HEK293 (cell line): Measurements from ENCODE around the gene IFFO2.

Experiments used
- HOXC10 ChIP-seq: sonication (generic); formaldehyde crosslinking; IDR thresholded peaks from 2 replicates; pipeline ENCODE4 v1.8.1; 2023; ENCODE audit warnings: mild to moderate bottlenecking, missing genetic modification reagents
- IKZF3 ChIP-seq: fragments of 450-650 bp; IDR thresholded peaks from 2 replicates; pipeline ENCODE4 v1.5.0; 2018; ENCODE audit warnings: missing biosample characterization, mild to moderate bottlenecking, missing genetic modification characterization, moderate library complexity
- PATZ1 ChIP-seq: fragments of 450-650 bp; formaldehyde crosslinking; IDR thresholded peaks from 2 replicates; pipeline ENCODE4 v1.5.1; 2016; ENCODE audit warnings: missing biosample characterization, missing genetic modification characterization
- TRIM28 ChIP-seq: IDR thresholded peaks from 2 replicates; pipeline ENCODE4 v1.6.1; 2011; ENCODE audit warnings: low read length, control low read depth, borderline replicate concordance
- ZNF274 ChIP-seq, 2 experiments: fragments of 200-500 bp in 1 of 2; fragments of 450-650 bp in 1 of 2; sonication (Bioruptor generic) in 1 of 2; formaldehyde crosslinking in 1 of 2; IDR thresholded peaks; 2 replicates each; pipeline versions ENCODE4 v1.5.1 to v1.6.1; 2014 to 2016; ENCODE audit warnings: borderline replicate concordance in 1 of 2, inconsistent platforms in 1 of 2, low read length in 1 of 2, missing biosample characterization in 1 of 2, missing genetic modification characterization in 1 of 2
- ZNF423 ChIP-seq: fragments of 450-650 bp; formaldehyde crosslinking; IDR thresholded peaks from 2 replicates; pipeline ENCODE4 v1.5.1; 2016; ENCODE audit warnings: missing biosample characterization, missing genetic modification characterization
- ZNF529 ChIP-seq: fragments of 450-650 bp; formaldehyde crosslinking; IDR thresholded peaks from 2 replicates; pipeline ENCODE4 v1.5.1; 2017; ENCODE audit warnings: missing genetic modification characterization, missing biosample characterization; ENCODE audit not compliant: insufficient replicate concordance
- ZNF530 ChIP-seq: fragments of 450-650 bp; formaldehyde crosslinking; IDR thresholded peaks from 2 replicates; pipeline ENCODE4 v1.5.1; 2016; ENCODE audit warnings: low read depth, missing biosample characterization, missing genetic modification characterization
- ZNF561 ChIP-seq: fragments of 450-650 bp; IDR thresholded peaks from 2 replicates; pipeline ENCODE4 v1.5.1; 2018; ENCODE audit warnings: missing biosample characterization, missing genetic modification characterization, borderline replicate concordance
- ZNF76 ChIP-seq: fragments of 450-650 bp; formaldehyde crosslinking; IDR thresholded peaks from 2 replicates; pipeline ENCODE4; 2016; ENCODE audit warnings: low read depth, missing biosample characterization, missing genetic modification characterization, borderline replicate concordance
- ZSCAN16 ChIP-seq: fragments of 450-650 bp; formaldehyde crosslinking; IDR thresholded peaks from 2 replicates; pipeline ENCODE4 v1.5.1; 2016; ENCODE audit warnings: missing biosample characterization, missing genetic modification characterization
- TF ChIP-seq, protein P1 (sequence below): fragments of 450-650 bp; formaldehyde crosslinking; IDR thresholded peaks from 2 replicates; pipeline ENCODE4 v1.5.1; 2016; ENCODE audit warnings: missing biosample characterization, missing genetic modification characterization
- TF ChIP-seq, protein P2 (sequence below): fragments of 450-650 bp; formaldehyde crosslinking; IDR thresholded peaks from 2 replicates; pipeline ENCODE4 v1.5.1; 2016; ENCODE audit warnings: missing biosample characterization, missing genetic modification characterization
- TF ChIP-seq, protein P3 (sequence below): fragments of 450-650 bp; formaldehyde crosslinking; IDR thresholded peaks from 2 replicates; pipeline ENCODE4 v1.5.1; 2016; ENCODE audit warnings: missing biosample characterization, missing genetic modification characterization

DNA sequence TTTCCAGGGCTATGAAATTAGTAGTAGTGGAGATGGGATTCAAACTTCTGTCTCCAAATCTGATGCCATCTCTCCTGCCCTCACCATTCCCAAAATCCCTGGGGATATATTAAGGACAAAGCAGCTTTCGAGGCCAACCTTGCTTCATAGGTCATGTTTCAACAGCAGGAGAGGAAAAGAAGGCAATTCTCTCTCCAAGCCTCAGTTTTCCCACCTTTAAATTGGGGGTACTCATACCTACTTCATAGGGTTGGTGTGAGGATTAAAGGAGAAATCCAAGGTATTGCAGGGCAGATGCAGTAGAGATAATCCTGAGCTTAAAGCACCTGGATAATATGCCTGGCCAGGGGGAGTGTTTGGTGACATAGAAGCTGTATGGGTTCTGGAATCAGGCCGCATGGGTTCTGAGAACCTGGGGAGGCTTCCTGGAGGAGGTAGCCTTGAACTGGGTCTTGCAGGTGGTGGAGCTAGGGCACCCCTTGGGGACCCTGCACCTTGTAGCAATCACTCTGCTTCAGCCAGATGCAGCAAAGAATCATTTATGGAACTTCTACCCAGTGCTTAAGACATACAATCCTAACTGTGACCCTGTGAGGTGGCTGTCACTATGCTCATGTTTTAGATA lies 10.7 kb upstream of the IFFO2 start:
- TF ChIP-seq, protein P1, sequence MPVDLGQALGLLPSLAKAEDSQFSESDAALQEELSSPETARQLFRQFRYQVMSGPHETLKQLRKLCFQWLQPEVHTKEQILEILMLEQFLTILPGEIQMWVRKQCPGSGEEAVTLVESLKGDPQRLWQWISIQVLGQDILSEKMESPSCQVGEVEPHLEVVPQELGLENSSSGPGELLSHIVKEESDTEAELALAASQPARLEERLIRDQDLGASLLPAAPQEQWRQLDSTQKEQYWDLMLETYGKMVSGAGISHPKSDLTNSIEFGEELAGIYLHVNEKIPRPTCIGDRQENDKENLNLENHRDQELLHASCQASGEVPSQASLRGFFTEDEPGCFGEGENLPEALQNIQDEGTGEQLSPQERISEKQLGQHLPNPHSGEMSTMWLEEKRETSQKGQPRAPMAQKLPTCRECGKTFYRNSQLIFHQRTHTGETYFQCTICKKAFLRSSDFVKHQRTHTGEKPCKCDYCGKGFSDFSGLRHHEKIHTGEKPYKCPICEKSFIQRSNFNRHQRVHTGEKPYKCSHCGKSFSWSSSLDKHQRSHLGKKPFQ (tag by site-specific recombination): no peak
- TF ChIP-seq ZNF423 (no peak), ZNF561 (tag by site-specific recombination) (no peak), ZNF76 (tag by site-specific recombination) (no peak), TRIM28 (no peak), IKZF3 (tag by site-specific recombination) (no peak), PATZ1 (tag by site-specific recombination) (no peak), ZNF529 (tag by site-specific recombination) (no peak), ZNF274 (IDR thresholded peaks at IDR 0.05; ENCODE audit: low read length) (no peak), ZNF274 (tag by site-specific recombination; IDR thresholded peaks at IDR 0.05; ENCODE audit: borderline replicate concordance) (no peak), HOXC10 (no peak), ZNF530 (tag by site-specific recombination) (no peak), ZSCAN16 (no peak)
- TF ChIP-seq, protein P2, sequence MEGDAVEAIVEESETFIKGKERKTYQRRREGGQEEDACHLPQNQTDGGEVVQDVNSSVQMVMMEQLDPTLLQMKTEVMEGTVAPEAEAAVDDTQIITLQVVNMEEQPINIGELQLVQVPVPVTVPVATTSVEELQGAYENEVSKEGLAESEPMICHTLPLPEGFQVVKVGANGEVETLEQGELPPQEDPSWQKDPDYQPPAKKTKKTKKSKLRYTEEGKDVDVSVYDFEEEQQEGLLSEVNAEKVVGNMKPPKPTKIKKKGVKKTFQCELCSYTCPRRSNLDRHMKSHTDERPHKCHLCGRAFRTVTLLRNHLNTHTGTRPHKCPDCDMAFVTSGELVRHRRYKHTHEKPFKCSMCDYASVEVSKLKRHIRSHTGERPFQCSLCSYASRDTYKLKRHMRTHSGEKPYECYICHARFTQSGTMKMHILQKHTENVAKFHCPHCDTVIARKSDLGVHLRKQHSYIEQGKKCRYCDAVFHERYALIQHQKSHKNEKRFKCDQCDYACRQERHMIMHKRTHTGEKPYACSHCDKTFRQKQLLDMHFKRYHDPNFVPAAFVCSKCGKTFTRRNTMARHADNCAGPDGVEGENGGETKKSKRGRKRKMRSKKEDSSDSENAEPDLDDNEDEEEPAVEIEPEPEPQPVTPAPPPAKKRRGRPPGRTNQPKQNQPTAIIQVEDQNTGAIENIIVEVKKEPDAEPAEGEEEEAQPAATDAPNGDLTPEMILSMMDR: no peak
- TF ChIP-seq, protein P3, sequence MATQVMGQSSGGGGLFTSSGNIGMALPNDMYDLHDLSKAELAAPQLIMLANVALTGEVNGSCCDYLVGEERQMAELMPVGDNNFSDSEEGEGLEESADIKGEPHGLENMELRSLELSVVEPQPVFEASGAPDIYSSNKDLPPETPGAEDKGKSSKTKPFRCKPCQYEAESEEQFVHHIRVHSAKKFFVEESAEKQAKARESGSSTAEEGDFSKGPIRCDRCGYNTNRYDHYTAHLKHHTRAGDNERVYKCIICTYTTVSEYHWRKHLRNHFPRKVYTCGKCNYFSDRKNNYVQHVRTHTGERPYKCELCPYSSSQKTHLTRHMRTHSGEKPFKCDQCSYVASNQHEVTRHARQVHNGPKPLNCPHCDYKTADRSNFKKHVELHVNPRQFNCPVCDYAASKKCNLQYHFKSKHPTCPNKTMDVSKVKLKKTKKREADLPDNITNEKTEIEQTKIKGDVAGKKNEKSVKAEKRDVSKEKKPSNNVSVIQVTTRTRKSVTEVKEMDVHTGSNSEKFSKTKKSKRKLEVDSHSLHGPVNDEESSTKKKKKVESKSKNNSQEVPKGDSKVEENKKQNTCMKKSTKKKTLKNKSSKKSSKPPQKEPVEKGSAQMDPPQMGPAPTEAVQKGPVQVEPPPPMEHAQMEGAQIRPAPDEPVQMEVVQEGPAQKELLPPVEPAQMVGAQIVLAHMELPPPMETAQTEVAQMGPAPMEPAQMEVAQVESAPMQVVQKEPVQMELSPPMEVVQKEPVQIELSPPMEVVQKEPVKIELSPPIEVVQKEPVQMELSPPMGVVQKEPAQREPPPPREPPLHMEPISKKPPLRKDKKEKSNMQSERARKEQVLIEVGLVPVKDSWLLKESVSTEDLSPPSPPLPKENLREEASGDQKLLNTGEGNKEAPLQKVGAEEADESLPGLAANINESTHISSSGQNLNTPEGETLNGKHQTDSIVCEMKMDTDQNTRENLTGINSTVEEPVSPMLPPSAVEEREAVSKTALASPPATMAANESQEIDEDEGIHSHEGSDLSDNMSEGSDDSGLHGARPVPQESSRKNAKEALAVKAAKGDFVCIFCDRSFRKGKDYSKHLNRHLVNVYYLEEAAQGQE (tag by site-specific recombination): no peak
